Liver (tissue), 9 donors: ENCODE results near the gene PERCC1. TPM values are rescaled to one million over a fixed set of nuclear protein-coding genes. Genes with fewer than 3 reads are reported as not detected.

ENCODE experiments used
- DNase-seq: peaks from one replicate; pipeline ENCODE4 v3.0.0-alpha.2; 2017; ENCODE audit warnings: low spot score
- H3K27ac ChIP-seq, 2 donors: one replicate each; pipeline ENCODE4 v1.7.0; 2013; ENCODE audit warnings: inconsistent platforms in 2 of 2, low read length in 2 of 2, control low read depth in 1 of 2, low read depth in 1 of 2, mild to moderate bottlenecking in 1 of 2
- H3K27me3 ChIP-seq, 4 donors: one replicate each; pipeline versions ENCODE4 v1.6.1 to v1.7.0; 2013; ENCODE audit warnings: low read length in 3 of 4, inconsistent platforms in 1 of 4, mild to moderate bottlenecking in 1 of 4, moderate library complexity in 1 of 4; ENCODE audit not compliant: control insufficient read depth in 4 of 4, insufficient read depth in 4 of 4
- H3K36me3 ChIP-seq, 4 donors: one replicate each; pipeline versions ENCODE4 v1.6.1 to v1.7.0; 2013; ENCODE audit warnings: low read length in 3 of 4, mild to moderate bottlenecking in 3 of 4, low read depth in 1 of 4, moderate library complexity in 1 of 4; ENCODE audit not compliant: control insufficient read depth in 4 of 4, insufficient read depth in 3 of 4
- H3K4me1 ChIP-seq, 4 donors: one replicate each; pipeline versions ENCODE4 v1.6.1 to v1.7.0; 2013; ENCODE audit warnings: low read length in 3 of 4, mild to moderate bottlenecking in 3 of 4, moderate library complexity in 1 of 4; ENCODE audit not compliant: control insufficient read depth in 4 of 4, insufficient read depth in 4 of 4
- H3K4me3 ChIP-seq, 3 donors: one replicate each; pipeline versions ENCODE4 v1.6.1 to v1.7.0; 2013; ENCODE audit warnings: low read length in 3 of 3, control low read depth in 1 of 3, low read depth in 1 of 3, mild to moderate bottlenecking in 1 of 3
- H3K9ac ChIP-seq, 2 donors: one replicate each; pipeline ENCODE4 v1.7.0; 2013; ENCODE audit warnings: low read length in 2 of 2, mild to moderate bottlenecking in 2 of 2, moderate library complexity in 2 of 2, control low read depth in 1 of 2, low read depth in 1 of 2
- H3K9me3 ChIP-seq, 4 donors: one replicate each; pipeline versions ENCODE4 v1.6.1 to v1.7.0; 2013; ENCODE audit warnings: low read length in 3 of 4; ENCODE audit not compliant: control insufficient read depth in 4 of 4
- EGR1 ChIP-seq, 2 donors: IDR thresholded peaks; 2 replicates each; pipeline ENCODE4 v1.6.1; 2016 to 2018; ENCODE audit warnings: antibody characterized with exemption in 2 of 2, low read depth in 2 of 2
- FOXA2 ChIP-seq: IDR thresholded peaks from 2 replicates; pipeline ENCODE4 v1.6.1; 2016; ENCODE audit warnings: antibody characterized with exemption
- HNF4A ChIP-seq, 2 donors: conservative IDR thresholded peaks; 2 replicates each; pipeline ENCODE4 v1.6.1; 2016; ENCODE audit warnings: antibody characterized with exemption in 2 of 2, mild to moderate bottlenecking in 2 of 2
- HNF4G ChIP-seq: IDR thresholded peaks from 2 replicates; pipeline ENCODE4 v1.6.1; 2016; ENCODE audit warnings: antibody characterized with exemption
- JUND ChIP-seq, 2 donors: IDR thresholded peaks; 2 replicates each; pipeline ENCODE4 v1.6.1; 2016; ENCODE audit warnings: antibody characterized with exemption in 2 of 2
- NR2F2 ChIP-seq: IDR thresholded peaks from 2 replicates; pipeline ENCODE4 v1.6.1; 2016; ENCODE audit warnings: antibody characterized with exemption
- RAD21 ChIP-seq, 2 donors: IDR thresholded peaks; 2 replicates each; pipeline ENCODE4 v1.6.1; 2016; ENCODE audit warnings: antibody characterized with exemption in 2 of 2, mild to moderate bottlenecking in 2 of 2
- RXRA ChIP-seq, 2 donors: IDR thresholded peaks; 2 replicates each; pipeline ENCODE4 v1.6.1; 2017 to 2018; ENCODE audit warnings: antibody characterized with exemption in 2 of 2, mild to moderate bottlenecking in 1 of 2
- SP1 ChIP-seq: IDR thresholded peaks from 2 replicates; pipeline ENCODE4 v1.6.1; 2018; ENCODE audit warnings: antibody characterized with exemption, mild to moderate bottlenecking
- TAF1 ChIP-seq: conservative IDR thresholded peaks from 2 replicates; pipeline ENCODE4 v1.6.1; 2016; ENCODE audit warnings: antibody characterized with exemption, mild to moderate bottlenecking
- YY1 ChIP-seq: IDR thresholded peaks from 2 replicates; pipeline ENCODE4 v1.6.1; 2016; ENCODE audit warnings: antibody characterized with exemption, mild to moderate bottlenecking
- WGBS: extraction: QIAGEN DNeasy Blood & Tissue Kit; methylation state at CpG from one replicate; pipeline ENCODE4 v1.1.7; 2013; 5-methylcytosine and 5-hydroxymethylcytosine counted together
- polyA plus RNA-seq, 2 donors: library from polyadenylated mRNA; stranded (reverse) in 1 of 2; unstranded in 1 of 2; fragments of 200-250 nt in 1 of 2; fragments of >200 nt in 1 of 2; fragmentation: Nextera tagmentation in 1 of 2; extraction: Ambion mirVana in 1 of 2; gene quantifications; one replicate each; pipeline versions ENCODE4 v1.2.1 to v1.2.3, GENCODE V29; 2013 to 2015
- total RNA-seq, 2 donors: library from RNA; depleted of rRNA; stranded (reverse); fragments of >200 nt; gene quantifications; one replicate each; pipeline ENCODE4 v1.2.3, GENCODE V29; 2014
- TF ChIP-seq, protein P1 (sequence below): IDR thresholded peaks from 2 replicates; pipeline ENCODE4 v1.6.1; 2016; ENCODE audit warnings: antibody characterized with exemption
- TF ChIP-seq, protein P2 (sequence below): IDR thresholded peaks from 2 replicates; pipeline ENCODE4 v1.6.1; 2016; ENCODE audit warnings: antibody characterized with exemption
- TF ChIP-seq, protein P3 (sequence below): IDR thresholded peaks from 2 replicates; pipeline ENCODE4 v1.6.1; 2016; ENCODE audit warnings: antibody characterized with exemption
- TF ChIP-seq, protein P4 (sequence below): IDR thresholded peaks from 2 replicates; pipeline ENCODE4 v1.6.1; 2016; ENCODE audit warnings: antibody characterized with exemption, mild to moderate bottlenecking
- donor health status: healthy.
- donor health status: healthy.
- donor health status: healthy.
- donor health status: healthy.
- donor health status: healthy.

Gene PERCC1
- total and polyA plus RNA-seq, 4 donors, result 0.50 to 4.7 TPM; not detected in 2

DNA sequence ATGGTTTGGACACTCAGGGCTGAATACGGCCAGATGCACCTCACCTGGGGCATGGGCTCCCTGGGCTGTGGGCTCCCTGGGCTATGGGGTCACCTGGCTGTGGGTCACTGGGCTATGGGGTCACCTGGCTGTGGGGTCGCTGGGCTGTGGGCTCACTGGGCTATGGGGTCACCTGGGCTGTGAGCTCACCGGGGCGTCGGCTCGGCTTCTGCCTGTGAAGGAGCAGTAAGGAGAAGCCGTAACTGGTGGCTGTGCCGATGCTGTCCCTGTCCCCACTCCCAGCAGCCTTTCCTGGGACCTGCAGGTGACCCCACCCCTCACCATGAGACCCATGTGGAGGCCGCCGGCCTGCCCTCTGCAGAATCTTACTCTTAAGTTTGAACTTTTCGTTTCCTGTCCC, 1.9 kb upstream of the PERCC1 start:
- WGBS, result 88% methylated on average over 11 of the region's 11 CpGs
- TF ChIP-seq, protein P1, sequence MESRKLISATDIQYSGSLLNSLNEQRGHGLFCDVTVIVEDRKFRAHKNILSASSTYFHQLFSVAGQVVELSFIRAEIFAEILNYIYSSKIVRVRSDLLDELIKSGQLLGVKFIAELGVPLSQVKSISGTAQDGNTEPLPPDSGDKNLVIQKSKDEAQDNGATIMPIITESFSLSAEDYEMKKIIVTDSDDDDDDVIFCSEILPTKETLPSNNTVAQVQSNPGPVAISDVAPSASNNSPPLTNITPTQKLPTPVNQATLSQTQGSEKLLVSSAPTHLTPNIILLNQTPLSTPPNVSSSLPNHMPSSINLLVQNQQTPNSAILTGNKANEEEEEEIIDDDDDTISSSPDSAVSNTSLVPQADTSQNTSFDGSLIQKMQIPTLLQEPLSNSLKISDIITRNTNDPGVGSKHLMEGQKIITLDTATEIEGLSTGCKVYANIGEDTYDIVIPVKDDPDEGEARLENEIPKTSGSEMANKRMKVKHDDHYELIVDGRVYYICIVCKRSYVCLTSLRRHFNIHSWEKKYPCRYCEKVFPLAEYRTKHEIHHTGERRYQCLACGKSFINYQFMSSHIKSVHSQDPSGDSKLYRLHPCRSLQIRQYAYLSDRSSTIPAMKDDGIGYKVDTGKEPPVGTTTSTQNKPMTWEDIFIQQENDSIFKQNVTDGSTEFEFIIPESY, result no peak
- TF ChIP-seq NR2F2 (no peak), HNF4A (conservative IDR thresholded peaks at IDR 0.05) (no peak), RAD21 (IDR thresholded peaks at IDR 0.05) (no peak), YY1 (no peak), FOXA2 (no peak), HNF4G (no peak), TAF1 (no peak), SP1 (no peak), EGR1 (IDR thresholded peaks at IDR 0.05; ENCODE audit: low read depth in 2 of 2) (no peak), JUND (IDR thresholded peaks at IDR 0.05) (no peak)
- TF ChIP-seq, protein P2, sequence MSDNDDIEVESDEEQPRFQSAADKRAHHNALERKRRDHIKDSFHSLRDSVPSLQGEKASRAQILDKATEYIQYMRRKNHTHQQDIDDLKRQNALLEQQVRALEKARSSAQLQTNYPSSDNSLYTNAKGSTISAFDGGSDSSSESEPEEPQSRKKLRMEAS, result no peak
- TF ChIP-seq, protein P3, sequence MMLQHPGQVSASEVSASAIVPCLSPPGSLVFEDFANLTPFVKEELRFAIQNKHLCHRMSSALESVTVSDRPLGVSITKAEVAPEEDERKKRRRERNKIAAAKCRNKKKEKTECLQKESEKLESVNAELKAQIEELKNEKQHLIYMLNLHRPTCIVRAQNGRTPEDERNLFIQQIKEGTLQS, result no peak
- TF ChIP-seq, protein P4, sequence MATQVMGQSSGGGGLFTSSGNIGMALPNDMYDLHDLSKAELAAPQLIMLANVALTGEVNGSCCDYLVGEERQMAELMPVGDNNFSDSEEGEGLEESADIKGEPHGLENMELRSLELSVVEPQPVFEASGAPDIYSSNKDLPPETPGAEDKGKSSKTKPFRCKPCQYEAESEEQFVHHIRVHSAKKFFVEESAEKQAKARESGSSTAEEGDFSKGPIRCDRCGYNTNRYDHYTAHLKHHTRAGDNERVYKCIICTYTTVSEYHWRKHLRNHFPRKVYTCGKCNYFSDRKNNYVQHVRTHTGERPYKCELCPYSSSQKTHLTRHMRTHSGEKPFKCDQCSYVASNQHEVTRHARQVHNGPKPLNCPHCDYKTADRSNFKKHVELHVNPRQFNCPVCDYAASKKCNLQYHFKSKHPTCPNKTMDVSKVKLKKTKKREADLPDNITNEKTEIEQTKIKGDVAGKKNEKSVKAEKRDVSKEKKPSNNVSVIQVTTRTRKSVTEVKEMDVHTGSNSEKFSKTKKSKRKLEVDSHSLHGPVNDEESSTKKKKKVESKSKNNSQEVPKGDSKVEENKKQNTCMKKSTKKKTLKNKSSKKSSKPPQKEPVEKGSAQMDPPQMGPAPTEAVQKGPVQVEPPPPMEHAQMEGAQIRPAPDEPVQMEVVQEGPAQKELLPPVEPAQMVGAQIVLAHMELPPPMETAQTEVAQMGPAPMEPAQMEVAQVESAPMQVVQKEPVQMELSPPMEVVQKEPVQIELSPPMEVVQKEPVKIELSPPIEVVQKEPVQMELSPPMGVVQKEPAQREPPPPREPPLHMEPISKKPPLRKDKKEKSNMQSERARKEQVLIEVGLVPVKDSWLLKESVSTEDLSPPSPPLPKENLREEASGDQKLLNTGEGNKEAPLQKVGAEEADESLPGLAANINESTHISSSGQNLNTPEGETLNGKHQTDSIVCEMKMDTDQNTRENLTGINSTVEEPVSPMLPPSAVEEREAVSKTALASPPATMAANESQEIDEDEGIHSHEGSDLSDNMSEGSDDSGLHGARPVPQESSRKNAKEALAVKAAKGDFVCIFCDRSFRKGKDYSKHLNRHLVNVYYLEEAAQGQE, result no peak
- Histone ChIP-seq H3K4me1 (peaks cover 5 to 14% (median 9%) of the 10 kb centered on the region in 4 donors), H3K27me3 (no peaks in the 10 kb centered on the region), H3K4me3 (no peak overlapping the region), H3K36me3 (no peaks in the 10 kb centered on the region), H3K27ac (no peak overlapping the region), H3K9me3 (no peaks in the 10 kb centered on the region), H3K9ac (no peak overlapping the region)
- no peak for DNase-seq

DNA sequence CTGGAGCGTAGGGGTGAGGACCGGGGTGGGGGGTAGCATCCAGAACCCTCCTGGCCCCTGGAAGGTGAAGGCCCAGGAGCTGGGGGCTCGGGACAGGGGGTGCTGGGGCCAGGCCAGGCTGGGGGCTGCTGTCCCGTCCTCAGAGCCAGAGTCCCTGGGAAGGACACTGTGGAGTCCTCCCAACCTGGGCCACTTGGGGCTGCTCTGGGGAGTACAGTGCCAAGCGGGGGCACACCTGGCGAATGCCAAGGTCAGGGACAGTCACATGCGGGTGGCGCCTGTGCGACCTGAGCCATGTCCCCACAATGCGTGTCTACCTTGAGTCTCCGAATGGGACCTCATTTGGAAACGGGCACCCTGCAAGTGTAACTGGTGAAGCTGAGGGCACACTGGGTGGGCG, 1.2 kb upstream of the PERCC1 start:
- WGBS, result 94% methylated on average over 13 of the region's 13 CpGs
- no peaks in the 10 kb centered on the region for H3K27me3 ChIP-seq
- H3K9ac ChIP-seq, result no peak overlapping the region
- H3K9me3 ChIP-seq, result no peaks in the 10 kb centered on the region
- TF ChIP-seq YY1 (no peak), JUND (IDR thresholded peaks at IDR 0.05) (no peak), RXRA (IDR thresholded peaks at IDR 0.05) (no peak)
- TF ChIP-seq, protein P1, result no peak
- H3K27ac ChIP-seq, result no peak overlapping the region
- peaks cover 5 to 14% (median 9%) of the 10 kb centered on the region in 4 donors for H3K4me1 ChIP-seq
- no peak overlapping the region for H3K4me3 ChIP-seq
- DNase-seq, result no peak
- H3K36me3 ChIP-seq, result no peaks in the 10 kb centered on the region
